Astrocyte (in vitro differentiated cells and primary cell): Measurements from ENCODE around the gene ARL15.

Experiments used
- CTCF ChIP-seq: IDR thresholded peaks from 2 replicates; pipeline ENCODE4 v1.5.1; 2011; ENCODE audit warnings: low read depth, mild to moderate bottlenecking, inconsistent platforms, low read length, moderate library complexity; ENCODE audit not compliant: insufficient read depth
- EZH2 ChIP-seq: IDR thresholded peaks from 2 replicates; pipeline ENCODE4 v1.6.1; 2012; ENCODE audit warnings: mild to moderate bottlenecking, low read length, inconsistent platforms; ENCODE audit not compliant: insufficient read depth

- TF ChIP-seq CTCF (no peak), EZH2 (no peak)
Measured at GRCh38 chr5:54081415-54081814, 229.0 kb downstream of the ARL15 start.
